Testis (tissue), 2 donors: ENCODE data around the gene MYH14.

Experiments
- POLR2A ChIP-seq: fragments of 450-650 bp; IDR thresholded peaks from one replicate; pipeline ENCODE4 v1.6.1; 2017; ENCODE audit warnings: antibody characterized with exemption, mild to moderate bottlenecking, moderate library complexity
- TF ChIP-seq, protein P1 (sequence below), 3 experiments: fragments of 450-650 bp in 2 of 3; fragments of 200-600 bp in 1 of 3; sonication (generic) in 1 of 3; IDR thresholded peaks; one replicate each; pipeline ENCODE4 v1.5.1; 2016 to 2019; ENCODE audit warnings: antibody characterized with exemption in 3 of 3, mild to moderate bottlenecking in 2 of 3, moderate library complexity in 1 of 3

DNA sequence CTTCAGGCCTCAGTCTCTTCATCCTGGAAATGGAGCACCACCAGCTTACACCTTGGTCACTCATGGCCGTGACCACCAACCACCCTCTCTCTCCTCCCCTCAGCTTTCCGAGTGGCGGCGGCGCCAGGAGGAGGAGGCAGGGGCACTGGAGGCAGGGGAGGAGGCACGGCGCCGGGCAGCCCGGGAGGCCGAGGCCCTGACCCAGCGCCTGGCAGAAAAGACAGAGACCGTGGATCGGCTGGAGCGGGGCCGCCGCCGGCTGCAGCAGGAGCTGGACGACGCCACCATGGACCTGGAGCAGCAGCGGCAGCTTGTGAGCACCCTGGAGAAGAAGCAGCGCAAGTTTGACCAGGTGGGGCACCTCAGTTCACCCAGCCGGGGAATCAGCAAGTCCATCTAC, 78.1 kb downstream of the MYH14 start:
- no peak for TF ChIP-seq POLR2A
- TF ChIP-seq, protein P1, sequence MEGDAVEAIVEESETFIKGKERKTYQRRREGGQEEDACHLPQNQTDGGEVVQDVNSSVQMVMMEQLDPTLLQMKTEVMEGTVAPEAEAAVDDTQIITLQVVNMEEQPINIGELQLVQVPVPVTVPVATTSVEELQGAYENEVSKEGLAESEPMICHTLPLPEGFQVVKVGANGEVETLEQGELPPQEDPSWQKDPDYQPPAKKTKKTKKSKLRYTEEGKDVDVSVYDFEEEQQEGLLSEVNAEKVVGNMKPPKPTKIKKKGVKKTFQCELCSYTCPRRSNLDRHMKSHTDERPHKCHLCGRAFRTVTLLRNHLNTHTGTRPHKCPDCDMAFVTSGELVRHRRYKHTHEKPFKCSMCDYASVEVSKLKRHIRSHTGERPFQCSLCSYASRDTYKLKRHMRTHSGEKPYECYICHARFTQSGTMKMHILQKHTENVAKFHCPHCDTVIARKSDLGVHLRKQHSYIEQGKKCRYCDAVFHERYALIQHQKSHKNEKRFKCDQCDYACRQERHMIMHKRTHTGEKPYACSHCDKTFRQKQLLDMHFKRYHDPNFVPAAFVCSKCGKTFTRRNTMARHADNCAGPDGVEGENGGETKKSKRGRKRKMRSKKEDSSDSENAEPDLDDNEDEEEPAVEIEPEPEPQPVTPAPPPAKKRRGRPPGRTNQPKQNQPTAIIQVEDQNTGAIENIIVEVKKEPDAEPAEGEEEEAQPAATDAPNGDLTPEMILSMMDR (IDR thresholded peaks at IDR 0.05) = no peak
